GM23338 (cell line): ENCODE results near the gene PDXK. TPM values are rescaled to one million over a fixed set of nuclear protein-coding genes. Genes with fewer than 3 reads are reported as not detected.

ENCODE experiments used
- ATAC-seq: fragments of 200-7000 bp; cut with Tn5 transposase; 3 replicates; pipeline ENCODE4 v1.9.1; 2020
- DNase-seq: peaks from one replicate; pipeline ENCODE4 v3.0.0-alpha.2; 2015; ENCODE audit warnings: low spot score
- H2AFZ ChIP-seq: fragments of 200-600 bp; sonication (generic); 2 replicates; pipeline ENCODE4 v1.8.0; 2016; ENCODE audit warnings: antibody characterized with exemption, mild to moderate bottlenecking, moderate library complexity
- H3F3A ChIP-seq: fragments of 200-600 bp; sonication (generic); replicated peaks from 2 replicates; pipeline ENCODE4 v1.8.0; 2017; ENCODE audit warnings: antibody characterized with exemption, mixed run types, low read depth
- H3K27ac ChIP-seq: fragments of 200-600 bp; sonication (generic); 2 replicates; pipeline ENCODE4 v1.6.1; 2016; ENCODE audit warnings: low read depth
- H3K27me3 ChIP-seq: fragments of 200-600 bp; sonication (generic); 2 replicates; pipeline ENCODE4 v1.8.0; 2016; ENCODE audit warnings: mild to moderate bottlenecking, mixed run types, moderate library complexity; ENCODE audit not compliant: insufficient read depth
- H3K36me3 ChIP-seq: fragments of 200-600 bp; sonication (generic); 2 replicates; pipeline ENCODE4 v1.8.0; 2016; ENCODE audit warnings: mild to moderate bottlenecking; ENCODE audit not compliant: insufficient read depth
- H3K4me1 ChIP-seq: fragments of 200-600 bp; sonication (generic); 2 replicates; pipeline ENCODE4 v1.8.0; 2016; ENCODE audit warnings: mild to moderate bottlenecking, moderate library complexity; ENCODE audit not compliant: insufficient read depth
- H3K4me2 ChIP-seq: fragments of 200-600 bp; sonication (generic); 2 replicates; pipeline ENCODE4 v1.7.1; 2017; ENCODE audit warnings: mixed run types
- H3K4me3 ChIP-seq: fragments of 200-600 bp; sonication (generic); 2 replicates; pipeline ENCODE4 v1.6.1; 2016; ENCODE audit warnings: mixed run types
- H3K79me2 ChIP-seq: fragments of 200-600 bp; sonication (generic); replicated peaks from 2 replicates; pipeline ENCODE4 v1.8.0; 2017; ENCODE audit warnings: mild to moderate bottlenecking; ENCODE audit not compliant: insufficient read depth
- H3K9me2 ChIP-seq: fragments of 200-600 bp; sonication (generic); 2 replicates; pipeline ENCODE4 v1.8.0; 2017; ENCODE audit not compliant: insufficient read depth
- H4K20me1 ChIP-seq: fragments of 200-600 bp; sonication (generic); replicated peaks from 2 replicates; pipeline ENCODE4 v1.8.0; 2017; ENCODE audit warnings: mild to moderate bottlenecking; ENCODE audit not compliant: insufficient read depth
- H3K27ac Mint-ChIP-seq: 2 replicates; pipeline ENCODE4 v1.8.0; 2020; ENCODE audit warnings: inconsistent platforms, mild to moderate bottlenecking, moderate library complexity, mixed read lengths
- H3K27me3 Mint-ChIP-seq: 3 replicates; pipeline ENCODE4 v1.8.0; 2022; ENCODE audit warnings: low read depth, mild to moderate bottlenecking, moderate library complexity, mixed read lengths, inconsistent platforms; ENCODE audit not compliant: insufficient read depth, poor library complexity
- H3K36me3 Mint-ChIP-seq: 3 replicates; pipeline ENCODE4 v1.8.0; 2021; ENCODE audit warnings: low read depth, mild to moderate bottlenecking, inconsistent platforms, moderate library complexity, mixed read lengths
- H3K4me1 Mint-ChIP-seq: 3 replicates; pipeline ENCODE4 v1.8.0; 2020; ENCODE audit warnings: mild to moderate bottlenecking, inconsistent platforms, mixed read lengths
- H3K4me3 Mint-ChIP-seq: 3 replicates; pipeline ENCODE4 v1.8.0; 2021; ENCODE audit warnings: moderate library complexity, mild to moderate bottlenecking, inconsistent platforms, mixed read lengths
- H3K9me3 Mint-ChIP-seq: 3 replicates; pipeline ENCODE4 v1.8.0; 2020; ENCODE audit warnings: moderate library complexity, mild to moderate bottlenecking, inconsistent platforms, mixed read lengths
- CREB1 ChIP-seq: fragments of 250-450 bp; sonication (Bioruptor Pico); IDR thresholded peaks from 2 replicates; pipeline ENCODE4 v1.5.0; 2020; ENCODE audit warnings: low read depth, mild to moderate bottlenecking, moderate library complexity
- CTCF ChIP-seq, 2 experiments: fragments of 200-600 bp in 1 of 2; sonication (generic) in 1 of 2; conservative IDR thresholded peaks; 2 replicates each; pipeline versions ENCODE4 v1.5.1 to v1.6.1; 2016 to 2017; ENCODE audit warnings: antibody characterized with exemption in 2 of 2, low read depth in 2 of 2, mild to moderate bottlenecking in 2 of 2, moderate library complexity in 1 of 2
- ETS1 ChIP-seq: IDR thresholded peaks from 2 replicates; pipeline ENCODE4 v1.6.1; 2016; ENCODE audit warnings: antibody characterized with exemption
- EZH2 ChIP-seq: fragments of 200-600 bp; sonication (generic); IDR thresholded peaks from one replicate; pipeline ENCODE4 v1.8.0; 2017; ENCODE audit warnings: antibody characterized with exemption, mild to moderate bottlenecking, low read depth; ENCODE audit not compliant: unreplicated experiment
- EZH2phosphoT487 ChIP-seq: fragments of 200-600 bp; sonication (generic); IDR thresholded peaks from one replicate; pipeline ENCODE4 v1.8.1; 2018; ENCODE audit warnings: antibody characterized with exemption; ENCODE audit not compliant: unreplicated experiment
- JUNB ChIP-seq: IDR thresholded peaks from one replicate; pipeline ENCODE4 v1.6.1; 2016; ENCODE audit warnings: antibody characterized with exemption; ENCODE audit not compliant: unreplicated experiment
- NANOG ChIP-seq: IDR thresholded peaks from 2 replicates; pipeline ENCODE4 v1.6.1; 2016; ENCODE audit warnings: antibody characterized with exemption, borderline replicate concordance
- POLR2AphosphoS5 ChIP-seq: IDR thresholded peaks from 2 replicates; pipeline ENCODE4 v1.6.1; 2016; ENCODE audit warnings: antibody characterized with exemption, low read depth
- REST ChIP-seq: IDR thresholded peaks from one replicate; pipeline ENCODE4 v1.6.1; 2018; ENCODE audit warnings: antibody characterized with exemption; ENCODE audit not compliant: unreplicated experiment
- STAT1 ChIP-seq: IDR thresholded peaks from one replicate; pipeline ENCODE4 v1.6.1; 2016; ENCODE audit warnings: antibody characterized with exemption; ENCODE audit not compliant: unreplicated experiment
- ZNF114 ChIP-seq: fragments of 250-450 bp; sonication (Bioruptor Pico); IDR thresholded peaks from 2 replicates; pipeline ENCODE4 v1.5.0; 2020; ENCODE audit warnings: mild to moderate bottlenecking, moderate library complexity
- ZNF331 ChIP-seq: fragments of 250-450 bp; sonication (Bioruptor Pico); IDR thresholded peaks from 2 replicates; pipeline ENCODE4 v1.5.0; 2020; ENCODE audit warnings: low read depth, mild to moderate bottlenecking, moderate library complexity
- ZNF462 ChIP-seq: fragments of 250-450 bp; sonication (Bioruptor Pico); IDR thresholded peaks from 2 replicates; pipeline ENCODE4 v1.5.0; 2020; ENCODE audit warnings: mild to moderate bottlenecking, moderate library complexity
- polyA plus RNA-seq: library from polyadenylated mRNA; unstranded; fragments of >200 nt; fragmentation: Nextera tagmentation; extraction: Ambion mirVana; gene quantifications from 2 replicates; pipeline ENCODE4 v1.2.1, GENCODE V29; 2016
- total RNA-seq: library from RNA; depleted of rRNA; stranded (reverse); fragments of >200 nt; shearing (Covaris generic); gene quantifications from 2 replicates; pipeline ENCODE4 v1.2.3, GENCODE V29; 2014

PDXK gene
- total and polyA plus RNA-seq, 2 experiments from 2014 or later: 53.2 to 66.3 TPM

GRCh38 chr21:43758811-43759210 is 39.9 kb downstream of the PDXK start:
- H3K36me3 Mint-ChIP-seq: peaks cover 47% of the 10 kb centered on the region
- no peak overlapping the region; the same call in 1 of the 2 replicates for H3K27ac Mint-ChIP-seq

More at GRCh38 chr21:43758811-43759210, 39.9 kb downstream of the PDXK start:
- Histone ChIP-seq H3K9me2 (no peaks in the 10 kb centered on the region), H3K79me2 (no peaks in the 10 kb centered on the region), H3F3A (no peaks in the 10 kb centered on the region), H3K4me2 (no peak overlapping the region), H3K27ac (no peak overlapping the region), H4K20me1 (no peaks in the 10 kb centered on the region), H3K4me1 (no peaks in the 10 kb centered on the region), H3K4me3 (no peak overlapping the region), H2AFZ (no peak overlapping the region), H3K36me3 (no peaks in the 10 kb centered on the region), H3K27me3 (no peaks in the 10 kb centered on the region)
- ATAC-seq: no peak
- Mint-ChIP-seq H3K4me3 (no peak overlapping the region), H3K9me3 (no peaks in the 10 kb centered on the region), H3K27me3 (peaks cover 2% of the 10 kb centered on the region), H3K4me1 (no peaks in the 10 kb centered on the region)
- TF ChIP-seq NANOG (no peak), ETS1 (no peak), EZH2 (no peak), CREB1 (CRISPR knock-in tag) (no peak), JUNB (no peak), POLR2AphosphoS5 (no peak), CTCF (conservative IDR thresholded peaks at IDR 0.05; ENCODE audit: low read depth in 2 of 2) (no peak), ZNF331 (CRISPR knock-in tag) (no peak), ZNF462 (CRISPR knock-in tag) (no peak), EZH2phosphoT487 (no peak), STAT1 (no peak), REST (no peak), ZNF114 (CRISPR knock-in tag) (no peak)
- no peak for DNase-seq
